GM12878 (cell line): ENCODE results near the gene RSPO4. TPM values are rescaled to one million over a fixed set of nuclear protein-coding genes. Genes with fewer than 3 reads are reported as not detected.

ENCODE experiments used
- ATAC-seq: fragments of 200-7000 bp; cut with Tn5 transposase; 3 replicates; pipeline ENCODE4 v1.9.1; 2020; ENCODE audit warnings: mild to moderate bottlenecking, moderate library complexity
- BruUV-seq: library from RNA; stranded (reverse); fragments of 400-500 nt; replicated peaks from 2 replicates; lab custom pipeline; 2021; lab: Mats Ljungman, UMichigan
- CTCF ChIA-PET: fragments of 300-600 bp; sonication (Branson Sonifier 250); formaldehyde crosslinking; extraction: SDS; loops from one replicate; lab custom pipeline; 2021; ENCODE audit warnings: inconsistent platforms; lab: Yijun Ruan, JAX
- POLR2A ChIA-PET: fragments of 350-600 bp; formaldehyde crosslinking; extraction: SDS; loops from one replicate; lab custom pipeline; 2021; ENCODE audit warnings: inconsistent platforms; lab: Charles Lee
- RAD21 ChIA-PET: fragments of 300-600 bp; sonication (Branson Sonifier 250); formaldehyde crosslinking; loops from one replicate; lab custom pipeline; 2023; ENCODE audit warnings: antibody characterized with exemption; ENCODE audit not compliant: unreplicated experiment; lab: Charles Lee
- SMC1A ChIA-PET: fragments of 300-600 bp; sonication (Branson Sonifier 250); formaldehyde crosslinking; loops from one replicate; lab custom pipeline; 2023; ENCODE audit not compliant: unreplicated experiment, uncharacterized antibody; lab: Charles Lee
- DNase-seq: peaks from one replicate; pipeline ENCODE4 v3.0.0-alpha.2; 2011; ENCODE audit warnings: low read depth, low spot score
- FAIRE-seq: peaks from 3 replicates; lab custom pipeline; 2011; peaks lifted over from hg19 to GRCh38; lab: Jason Lieb, UNC
- H2AFZ ChIP-seq: 2 replicates; pipeline ENCODE4 v1.6.0; 2011; ENCODE audit warnings: low read depth, low read length, control low read depth; ENCODE audit not compliant: control insufficient read depth
- H3K27ac ChIP-seq: 2 replicates; pipeline ENCODE4 v1.5.1; 2011; ENCODE audit warnings: control low read depth; ENCODE audit not compliant: control insufficient read depth, insufficient read depth
- H3K27me3 ChIP-seq, 2 experiments: replicated peaks in 1 of 2; 2 replicates each; pipeline versions ENCODE4 v1.6.0 to v1.6.1; 2011; ENCODE audit warnings: low read length in 1 of 2; ENCODE audit not compliant: control insufficient read depth in 2 of 2, insufficient read depth in 2 of 2
- H3K36me3 ChIP-seq, 2 experiments: 2 replicates each; pipeline ENCODE4 v1.5.1; 2011; ENCODE audit warnings: low read length in 1 of 2; ENCODE audit not compliant: control insufficient read depth in 2 of 2, insufficient read depth in 2 of 2
- H3K4me1 ChIP-seq: 2 replicates; pipeline ENCODE4 v1.6.1; 2011; ENCODE audit warnings: mild to moderate bottlenecking, low read length, moderate library complexity, mixed read lengths; ENCODE audit not compliant: control insufficient read depth, insufficient read depth
- H3K4me2 ChIP-seq: 2 replicates; pipeline ENCODE4 v1.6.0; 2011; ENCODE audit warnings: control low read depth; ENCODE audit not compliant: control insufficient read depth, insufficient read depth
- H3K4me3 ChIP-seq: fragments of 200-600 bp; sonication (generic); 2 replicates; pipeline ENCODE4 v1.5.1; 2016
- H3K79me2 ChIP-seq: 2 replicates; pipeline ENCODE4 v1.6.0; 2011; ENCODE audit warnings: low read length; ENCODE audit not compliant: control insufficient read depth, insufficient read depth
- H3K9ac ChIP-seq: 2 replicates; pipeline ENCODE4 v1.8.0; 2011; ENCODE audit warnings: low read length, control low read depth, mixed read lengths; ENCODE audit not compliant: control insufficient read depth, insufficient read depth
- H3K9me3 ChIP-seq: replicated peaks from 3 replicates; pipeline ENCODE4 v1.5.1; 2011; ENCODE audit warnings: mild to moderate bottlenecking, low read length; ENCODE audit not compliant: control insufficient read depth, insufficient read depth
- H4K20me1 ChIP-seq: 2 replicates; pipeline ENCODE4 v1.6.0; 2011; ENCODE audit not compliant: control insufficient read depth, insufficient read depth
- CBFB ChIP-seq: IDR thresholded peaks from 2 replicates; pipeline ENCODE4 v1.6.1; 2016; ENCODE audit warnings: antibody characterized with exemption, low read depth
- EED ChIP-seq: sonication (generic); IDR thresholded peaks from 2 replicates; pipeline ENCODE4 v1.6.1; 2016; ENCODE audit warnings: antibody characterized with exemption, low read depth
- EP300 ChIP-seq, 2 experiments: fragments of 150-350 bp in 1 of 2; IDR thresholded peaks; 2 replicates each; pipeline ENCODE4 v1.6.1; 2011 to 2012; ENCODE audit warnings: low read depth in 2 of 2, low read length in 2 of 2, borderline replicate concordance in 1 of 2, improper control_type of control experiment in 1 of 2, inconsistent platforms in 1 of 2; ENCODE audit not compliant: control insufficient read depth in 1 of 2
- FOXK2 ChIP-seq: fragments of 450-650 bp; IDR thresholded peaks from 2 replicates; pipeline ENCODE4 v1.6.1; 2017; ENCODE audit warnings: mild to moderate bottlenecking, moderate library complexity
- HDAC6 ChIP-seq: fragments of 200-600 bp; sonication (generic); IDR thresholded peaks from one replicate; pipeline ENCODE4 v1.8.0; 2017; ENCODE audit warnings: antibody characterized with exemption; ENCODE audit not compliant: unreplicated experiment
- JUNB ChIP-seq: IDR thresholded peaks from 2 replicates; pipeline ENCODE4 v1.6.1; 2016; ENCODE audit warnings: antibody characterized with exemption, mild to moderate bottlenecking
- LARP7 ChIP-seq: fragments of 450-650 bp; IDR thresholded peaks from 2 replicates; pipeline ENCODE4 v1.6.1; 2017; ENCODE audit warnings: mild to moderate bottlenecking
- MEF2B ChIP-seq: fragments of 450-650 bp; IDR thresholded peaks from 2 replicates; pipeline ENCODE4 v1.6.1; 2018; ENCODE audit warnings: mild to moderate bottlenecking, moderate library complexity; ENCODE audit not compliant: partially characterized antibody, poor library complexity, severe bottlenecking
- MYB ChIP-seq: fragments of 150-350 bp; IDR thresholded peaks from 2 replicates; pipeline ENCODE4 v1.6.1; 2014; ENCODE audit warnings: mild to moderate bottlenecking, low read depth, low read length, borderline replicate concordance
- NR2F1 ChIP-seq: fragments of 450-650 bp; conservative IDR thresholded peaks from 2 replicates; pipeline ENCODE4 v1.6.1; 2017; ENCODE audit warnings: mild to moderate bottlenecking
- RCOR1 ChIP-seq: conservative IDR thresholded peaks from 2 replicates; pipeline ENCODE4 v1.6.1; 2012; ENCODE audit warnings: low read depth, low read length, improper control_type of control experiment
- SPI1 ChIP-seq: IDR thresholded peaks from 2 replicates; pipeline ENCODE4 v1.6.1; 2011; ENCODE audit warnings: low read depth, mild to moderate bottlenecking, low read length, moderate library complexity, borderline replicate concordance; ENCODE audit not compliant: insufficient read depth
- SRF ChIP-seq, 2 experiments: IDR thresholded peaks; 2 replicates each; pipeline ENCODE4 v1.6.1; 2011; ENCODE audit warnings: low read depth in 2 of 2, low read length in 2 of 2, mild to moderate bottlenecking in 1 of 2, moderate library complexity in 1 of 2
- TCF12 ChIP-seq: IDR thresholded peaks from 2 replicates; pipeline ENCODE4 v1.6.1; 2011; ENCODE audit warnings: low read depth, mild to moderate bottlenecking, low read length
- YBX1 ChIP-seq: fragments of 450-650 bp; IDR thresholded peaks from 2 replicates; pipeline ENCODE4 v1.6.1; 2016; ENCODE audit warnings: antibody characterized with exemption
- WGBS: methylation state at CpG from one replicate; pipeline ENCODE4 v1.1.6; 2016; ENCODE audit warnings: low lambda C conversion rate; ENCODE audit not compliant: insufficient replicate concordance, insufficient coverage; ENCODE audit errors: missing lambda C conversion rate; 5-methylcytosine and 5-hydroxymethylcytosine counted together
- in situ Hi-C: fragments of 300-500 bp; cut with MboI; formaldehyde crosslinking; loops from 9 replicates; pipeline ENCODE4 v1.14.3; 2018; ENCODE audit warnings: mixed read lengths
- intact Hi-C: fragments of 100-400 bp; cut with micrococcal nuclease; formaldehyde crosslinking; loops from one replicate; pipeline ENCODE4 v1.14.2; 2022; ENCODE audit not compliant: unreplicated experiment
- polyA plus RNA-seq, 11 experiments: library from polyadenylated mRNA; depleted of rRNA in 4 of 11; unstranded in 6 of 11; stranded (reverse) in 5 of 11; fragments of >200 nt; fragmentation: Nextera tagmentation in 4 of 11; fragmentation: Illumina TruSeq in 1 of 11; extraction: Ambion mirVana in 4 of 11; extraction: Trizol in 1 of 11; gene quantifications; 1 replicate in 1 of 11; 2 replicates in 10 of 11; pipeline versions ENCODE4 v1.2.1 to v1.2.3, GENCODE V29; 2011 to 2016; ENCODE audit warnings: inconsistent platforms in 2 of 11, missing spikeins in 2 of 11, low read depth in 1 of 11
- total RNA-seq, 4 experiments: library from RNA; depleted of rRNA in 3 of 4; stranded (reverse); fragments of >200 nt in 3 of 4; fragmentation: Illumina TruSeq in 1 of 4; extraction: Trizol in 1 of 4; gene quantifications; 2 replicates each; pipeline versions ENCODE4 v1.2.1 to v1.2.3, GENCODE V29; 2013 to 2021
- TF ChIP-seq, protein P1 (sequence below): IDR thresholded peaks from 2 replicates; pipeline ENCODE4 v1.6.1; 2012; ENCODE audit warnings: low read depth, low read length, improper control_type of control experiment
- TF ChIP-seq, protein P2 (sequence below): fragments of 450-650 bp; IDR thresholded peaks from 2 replicates; pipeline ENCODE4 v1.6.1; 2016; ENCODE audit warnings: mild to moderate bottlenecking
- TF ChIP-seq, protein P3 (sequence below): fragments of 150-350 bp; IDR thresholded peaks from 2 replicates; pipeline ENCODE4 v1.6.1; 2016; ENCODE audit warnings: low read depth, low read length

Gene RSPO4
- total and polyA plus RNA-seq, 10 of the 15 experiments (the other 5 are each of a cell fraction or from before 2014, with no cell fraction given), result 0.06 TPM; not detected in 9

DNA sequence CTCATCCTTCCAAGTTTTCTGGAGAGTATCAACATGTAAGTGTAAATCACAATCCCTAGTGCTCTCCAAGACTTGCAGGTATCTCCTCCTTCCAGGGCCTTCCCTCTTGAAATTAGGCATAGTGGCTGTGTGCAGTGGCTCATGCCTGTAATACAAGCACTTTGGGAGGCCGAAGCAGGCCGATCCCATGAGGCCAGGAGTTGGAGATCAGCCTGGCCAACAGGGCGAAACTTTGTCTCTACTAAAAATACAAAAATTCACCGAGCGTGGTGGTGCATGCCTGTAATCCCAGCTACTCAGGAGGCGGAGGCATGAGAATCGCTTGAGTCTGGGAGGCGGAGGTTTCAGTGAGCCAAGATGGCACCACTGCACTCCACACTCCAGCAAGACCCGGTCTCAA lies 76.6 kb downstream of the RSPO4 start:
- Histone ChIP-seq H3K4me2 (no peak overlapping the region), H3K9me3 (no peaks in the 10 kb centered on the region), H3K9ac (no peak overlapping the region), H2AFZ (no peak overlapping the region), H3K4me3 (no peak overlapping the region), H3K79me2 (no peaks in the 10 kb centered on the region), H3K27me3 (no peaks in the 10 kb centered on the region; a peak in 2 of 4 replicates), H3K36me3 (no peaks in the 10 kb centered on the region), H4K20me1 (no peaks in the 10 kb centered on the region), H3K27ac (no peak overlapping the region), H3K4me1 (no peaks in the 10 kb centered on the region)
- no TSS peak for BruUV-seq
- TF ChIP-seq CBFB (no peak), JUNB (no peak), SPI1 (no peak), NR2F1 (no peak), YBX1 (no peak), TCF12 (no peak), LARP7 (no peak), MYB (no peak), RCOR1 (no peak), FOXK2 (no peak), EP300 (IDR thresholded peaks at IDR 0.05; ENCODE audit: borderline replicate concordance in 1 of 2, control insufficient read depth in 1 of 2, low read depth in 2 of 2, low read length in 2 of 2) (no peak), SRF (IDR thresholded peaks at IDR 0.05; ENCODE audit: low read depth in 2 of 2, low read length in 2 of 2) (no peak), HDAC6 (no peak), MEF2B (no peak), EED (no peak)
- TF ChIP-seq, protein P1, sequence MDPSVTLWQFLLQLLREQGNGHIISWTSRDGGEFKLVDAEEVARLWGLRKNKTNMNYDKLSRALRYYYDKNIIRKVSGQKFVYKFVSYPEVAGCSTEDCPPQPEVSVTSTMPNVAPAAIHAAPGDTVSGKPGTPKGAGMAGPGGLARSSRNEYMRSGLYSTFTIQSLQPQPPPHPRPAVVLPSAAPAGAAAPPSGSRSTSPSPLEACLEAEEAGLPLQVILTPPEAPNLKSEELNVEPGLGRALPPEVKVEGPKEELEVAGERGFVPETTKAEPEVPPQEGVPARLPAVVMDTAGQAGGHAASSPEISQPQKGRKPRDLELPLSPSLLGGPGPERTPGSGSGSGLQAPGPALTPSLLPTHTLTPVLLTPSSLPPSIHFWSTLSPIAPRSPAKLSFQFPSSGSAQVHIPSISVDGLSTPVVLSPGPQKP, result no peak
- TF ChIP-seq, protein P2, sequence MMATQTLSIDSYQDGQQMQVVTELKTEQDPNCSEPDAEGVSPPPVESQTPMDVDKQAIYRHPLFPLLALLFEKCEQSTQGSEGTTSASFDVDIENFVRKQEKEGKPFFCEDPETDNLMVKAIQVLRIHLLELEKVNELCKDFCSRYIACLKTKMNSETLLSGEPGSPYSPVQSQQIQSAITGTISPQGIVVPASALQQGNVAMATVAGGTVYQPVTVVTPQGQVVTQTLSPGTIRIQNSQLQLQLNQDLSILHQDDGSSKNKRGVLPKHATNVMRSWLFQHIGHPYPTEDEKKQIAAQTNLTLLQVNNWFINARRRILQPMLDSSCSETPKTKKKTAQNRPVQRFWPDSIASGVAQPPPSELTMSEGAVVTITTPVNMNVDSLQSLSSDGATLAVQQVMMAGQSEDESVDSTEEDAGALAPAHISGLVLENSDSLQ, result no peak
- TF ChIP-seq, protein P3, sequence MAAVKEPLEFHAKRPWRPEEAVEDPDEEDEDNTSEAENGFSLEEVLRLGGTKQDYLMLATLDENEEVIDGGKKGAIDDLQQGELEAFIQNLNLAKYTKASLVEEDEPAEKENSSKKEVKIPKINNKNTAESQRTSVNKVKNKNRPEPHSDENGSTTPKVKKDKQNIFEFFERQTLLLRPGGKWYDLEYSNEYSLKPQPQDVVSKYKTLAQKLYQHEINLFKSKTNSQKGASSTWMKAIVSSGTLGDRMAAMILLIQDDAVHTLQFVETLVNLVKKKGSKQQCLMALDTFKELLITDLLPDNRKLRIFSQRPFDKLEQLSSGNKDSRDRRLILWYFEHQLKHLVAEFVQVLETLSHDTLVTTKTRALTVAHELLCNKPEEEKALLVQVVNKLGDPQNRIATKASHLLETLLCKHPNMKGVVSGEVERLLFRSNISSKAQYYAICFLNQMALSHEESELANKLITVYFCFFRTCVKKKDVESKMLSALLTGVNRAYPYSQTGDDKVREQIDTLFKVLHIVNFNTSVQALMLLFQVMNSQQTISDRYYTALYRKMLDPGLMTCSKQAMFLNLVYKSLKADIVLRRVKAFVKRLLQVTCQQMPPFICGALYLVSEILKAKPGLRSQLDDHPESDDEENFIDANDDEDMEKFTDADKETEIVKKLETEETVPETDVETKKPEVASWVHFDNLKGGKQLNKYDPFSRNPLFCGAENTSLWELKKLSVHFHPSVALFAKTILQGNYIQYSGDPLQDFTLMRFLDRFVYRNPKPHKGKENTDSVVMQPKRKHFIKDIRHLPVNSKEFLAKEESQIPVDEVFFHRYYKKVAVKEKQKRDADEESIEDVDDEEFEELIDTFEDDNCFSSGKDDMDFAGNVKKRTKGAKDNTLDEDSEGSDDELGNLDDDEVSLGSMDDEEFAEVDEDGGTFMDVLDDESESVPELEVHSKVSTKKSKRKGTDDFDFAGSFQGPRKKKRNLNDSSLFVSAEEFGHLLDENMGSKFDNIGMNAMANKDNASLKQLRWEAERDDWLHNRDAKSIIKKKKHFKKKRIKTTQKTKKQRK, result no peak
- 24% methylated on average over 6 of the region's 9 CpGs for WGBS
- ATAC-seq (no peak), FAIRE-seq (no peak), DNase-seq (no peak)
- in situ Hi-C loops, result no loop called here
- intact Hi-C loops, result no loop called here
- ChIA-PET SMC1A (no interaction called here), POLR2A (no interaction called here), RAD21 (no interaction called here), CTCF (no interaction called here)
